ENCODE data around the gene SMIM1. TPM values are rescaled to one million over a fixed set of nuclear protein-coding genes. Genes with fewer than 3 reads are reported as not detected.

SMIM1 gene
- total and polyA plus RNA-seq, 9 of the 15 experiments (the other 6 are each of a cell fraction or from before 2014, with no cell fraction given) = 2.3 to 125 (median 24.3) TPM

DNA sequence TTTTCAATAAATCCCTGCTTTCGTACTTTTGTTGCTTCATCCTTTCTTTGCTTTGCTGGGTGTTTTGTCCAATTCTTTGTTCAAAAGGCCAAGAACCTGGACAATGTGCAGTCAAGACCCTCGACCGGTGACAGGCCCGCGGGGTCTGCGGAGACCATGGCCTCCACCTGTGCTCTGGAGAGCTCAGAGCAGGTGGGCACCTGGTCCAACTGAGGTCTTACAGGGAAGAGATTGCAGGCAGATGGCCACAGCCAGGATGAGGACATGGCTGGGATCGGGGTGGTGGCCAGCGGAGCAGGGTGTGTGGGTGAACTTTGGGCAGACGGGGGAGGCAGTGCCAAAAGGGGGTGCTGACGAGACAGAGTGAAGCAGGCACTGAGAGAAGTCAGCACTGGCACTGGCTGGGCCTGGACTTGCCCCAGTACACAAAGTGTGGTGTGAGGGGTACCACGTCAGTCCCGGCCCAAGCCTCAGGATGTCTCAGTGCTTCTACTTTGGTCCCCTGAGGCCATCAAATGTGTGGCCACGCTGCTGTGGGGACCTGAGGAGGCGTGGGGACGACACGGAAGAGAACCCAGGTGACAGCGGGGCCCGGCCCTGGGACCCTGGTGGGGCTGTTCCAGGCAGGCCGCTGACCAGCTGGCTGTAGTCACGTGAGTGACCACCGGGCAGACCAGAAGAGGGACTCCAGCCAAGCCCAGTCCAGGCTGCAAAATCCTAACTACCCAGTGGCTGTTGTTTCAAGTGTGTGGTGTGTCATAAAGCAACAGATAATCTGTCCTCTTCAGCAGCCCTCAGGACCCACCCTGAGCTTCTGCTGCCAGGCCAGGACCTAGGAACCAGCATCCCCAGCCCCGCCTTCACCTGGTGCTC is 30.7 kb upstream of the SMIM1 start:
- peaks cover 13% of the 10 kb centered on the region for H3K9me1 ChIP-seq (ENCODE audit: control insufficient read depth, insufficient read depth, low read length)
- no peak for DNase-seq (ENCODE audit: extremely low read depth in 1 of 4, low spot score in 3 of 4)
- no peak for ATAC-seq
- peaks cover 22% of the 10 kb centered on the region for H3K79me2 ChIP-seq (ENCODE audit: control insufficient read depth, insufficient read depth, low read length)
- in situ Hi-C loops (cut with MboI) (no loop called here), intact Hi-C loops (cut with micrococcal nuclease) (no loop called here)
- H3K36me3 ChIP-seq (ENCODE audit: control insufficient read depth, insufficient read depth, low read length) = peaks cover 81% of the 10 kb centered on the region; the same call in 2 of the 3 replicates
- WGBS (ENCODE audit: insufficient coverage, low coverage, missing lambda C conversion rate) = 92% methylated on average over 22 of the region's 22 CpGs
- H3K9ac ChIP-seq (ENCODE audit: insufficient read depth in 1 of 2, low read depth in 2 of 2, low read length in 2 of 2) = peak overlapping the region in 1 of 2 experiments; percentile 54; a peak in 1 of 4 replicates
- no peak overlapping the region for H3K4me2 ChIP-seq (ENCODE audit: insufficient read depth, low read length)
- peaks cover 16 to 51% of the 10 kb centered on the region in 2 experiments; a peak in 4 of 5 replicates for H3K4me1 ChIP-seq (replicated peaks in 1 of 2; ENCODE audit: control insufficient read depth in 2 of 2, insufficient read depth in 2 of 2, low read length in 2 of 2)
- H3K27ac ChIP-seq (ENCODE audit: extremely low read depth, low read depth, low read length) = no peak overlapping the region
- CTCF ChIA-PET (ENCODE audit: low intra/inter-chr PET ratio) = no interaction called here
- no peaks in the 10 kb centered on the region for H3K27me3 ChIP-seq (ENCODE audit: control insufficient read depth in 2 of 2, insufficient read depth in 2 of 2, low read length in 2 of 2)
- no peak overlapping the region for H3K4me3 ChIP-seq
- FAIRE-seq = no peak
- no peaks in the 10 kb centered on the region for H3K9me3 ChIP-seq (replicated peaks; ENCODE audit: control insufficient read depth, insufficient read depth, low read depth, low read length)
- BruUV-seq (replicated peaks) = no TSS peak
- H2AFZ ChIP-seq (ENCODE audit: low read depth, low read length) = no peak overlapping the region
- H4K20me1 ChIP-seq (replicated peaks; ENCODE audit: control insufficient read depth, insufficient read depth, low read length) = peaks cover 17% of the 10 kb centered on the region; the same call in 1 of the 2 replicates
- TF ChIP-seq ETV6 (IDR thresholded peaks at IDR 0.05; ENCODE audit: borderline replicate concordance in 1 of 2, low read depth in 2 of 2, low read length in 1 of 2) (no peak), ETV6 (CRISPR knock-in tag; IDR thresholded peaks at IDR 0.05; ENCODE audit: borderline replicate concordance) (no peak), MAFK (IDR thresholded peaks at IDR 0.05; ENCODE audit: low read length) (no peak), ZZZ3 (IDR thresholded peaks at IDR 0.05) (no peak), BRD4 (IDR thresholded peaks at IDR 0.05) (no peak), ZNF316 (IDR thresholded peaks at IDR 0.05) (no peak), TAF1 (IDR thresholded peaks at IDR 0.05; ENCODE audit: control insufficient read depth, extremely low read depth, insufficient read depth, low read length, severe bottlenecking) (no peak), SMAD1 (IDR thresholded peaks at IDR 0.05; ENCODE audit: low read depth, low read length, partially characterized antibody) (no peak), RHOXF2B (CRISPR knock-in tag; conservative IDR thresholded peaks at IDR 0.05) (no peak), CBX5 (IDR thresholded peaks at IDR 0.05; ENCODE audit: borderline replicate concordance, low read depth) (no peak), EP300 (IDR thresholded peaks at IDR 0.05; ENCODE audit: low read length) (no peak)
- POLR2A ChIA-PET = interaction anchor here (0.5 to 0.9 kb wide), 3 partner anchors 10 to 220 kb away, joined by 3 to 6 read pairs (median 3); no protein-coding TSS in a partner anchor
